Right hindlimb (tissue), 1 donor: ENCODE measurements around the gene OTOGL.

ENCODE experiments used
- DNase-seq: peaks from one replicate; pipeline ENCODE4 v3.0.0-alpha.2; 2018

The OTOGL gene

GRCh38 chr12:80381121-80381520 lies 281.8 kb downstream of the OTOGL start:
- no peak for DNase-seq

- no peak for DNase-seq
Observed at GRCh38 chr12:80382254-80382653, 282.9 kb downstream of the OTOGL start.

GRCh38 chr12:80400571-80400991 lies 301.2 kb downstream of the OTOGL start:
- DNase-seq, result no peak

GRCh38 chr12:80401191-80401590 lies 301.9 kb downstream of the OTOGL start:
- DNase-seq, result no peak

GRCh38 chr12:80404629-80405028 lies 305.3 kb downstream of the OTOGL start:
- DNase-seq, result no peak

GRCh38 chr12:80406253-80406652 lies 306.9 kb downstream of the OTOGL start:
- no peak for DNase-seq

GRCh38 chr12:80411787-80412186 lies 312.4 kb downstream of the OTOGL start:
- no peak for DNase-seq

- no peak for DNase-seq
Observed at GRCh38 chr12:80412343-80412953, 313.1 kb downstream of the OTOGL start.

GRCh38 chr12:80413462-80413861 lies 314.1 kb downstream of the OTOGL start:
- no peak for DNase-seq

GRCh38 chr12:80415466-80415865 lies 316.1 kb downstream of the OTOGL start:
- DNase-seq, result no peak

GRCh38 chr12:80419644-80420043 lies 320.3 kb downstream of the OTOGL start:
- peak; percentile 42 for DNase-seq

- DNase-seq, result no peak
Observed at GRCh38 chr12:80420075-80420474, 320.7 kb downstream of the OTOGL start.

- DNase-seq, result no peak
Observed at GRCh38 chr12:80422550-80422949, 323.2 kb downstream of the OTOGL start.
